LNCAP (cell line): Measurements from ENCODE around the gene HDAC4.

Experiments used
- TF ChIP-seq, protein P1 (sequence below): fragments of 450-650 bp; IDR thresholded peaks from 2 replicates; pipeline ENCODE4 v1.5.1; 2017; ENCODE audit warnings: mild to moderate bottlenecking

The HDAC4 gene

DNA sequence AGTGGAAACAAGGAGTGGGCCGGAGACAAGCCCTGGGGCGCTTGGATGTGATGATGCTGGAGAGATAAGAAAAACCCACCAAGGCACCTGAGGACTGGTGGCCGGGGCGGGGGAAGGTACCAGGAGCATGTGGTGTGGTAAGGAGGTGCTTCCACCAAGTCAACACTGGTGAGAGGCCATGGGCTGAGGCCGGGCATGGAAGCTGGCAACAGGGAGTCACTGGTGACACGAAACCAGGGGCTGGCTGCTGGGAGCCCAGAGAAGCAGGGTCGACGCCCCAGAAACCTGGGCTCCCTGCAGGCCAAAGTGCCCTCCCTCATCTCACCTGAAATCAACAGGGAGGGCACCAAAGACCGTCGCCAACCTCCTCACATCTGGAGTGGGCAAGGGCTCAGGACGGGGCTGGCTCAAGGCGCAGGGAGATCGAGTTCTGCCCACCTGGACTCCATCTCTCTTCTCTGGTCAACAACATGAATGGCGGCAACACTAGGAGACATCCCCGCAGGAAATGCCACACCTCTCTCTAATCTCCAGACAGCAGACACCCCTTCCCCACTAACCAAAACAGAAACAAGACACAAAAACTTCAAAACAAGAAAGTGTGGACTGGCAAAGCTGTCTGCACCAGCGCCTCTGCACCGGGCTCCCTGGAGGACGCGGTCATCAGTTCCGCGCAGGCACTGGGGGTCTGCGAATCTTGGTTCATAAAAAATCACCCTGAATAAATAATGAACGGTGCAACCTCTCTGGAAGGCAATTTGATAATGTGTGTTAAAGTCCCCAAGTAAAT, 185.5 kb downstream of the HDAC4 start:
- TF ChIP-seq, protein P1, sequence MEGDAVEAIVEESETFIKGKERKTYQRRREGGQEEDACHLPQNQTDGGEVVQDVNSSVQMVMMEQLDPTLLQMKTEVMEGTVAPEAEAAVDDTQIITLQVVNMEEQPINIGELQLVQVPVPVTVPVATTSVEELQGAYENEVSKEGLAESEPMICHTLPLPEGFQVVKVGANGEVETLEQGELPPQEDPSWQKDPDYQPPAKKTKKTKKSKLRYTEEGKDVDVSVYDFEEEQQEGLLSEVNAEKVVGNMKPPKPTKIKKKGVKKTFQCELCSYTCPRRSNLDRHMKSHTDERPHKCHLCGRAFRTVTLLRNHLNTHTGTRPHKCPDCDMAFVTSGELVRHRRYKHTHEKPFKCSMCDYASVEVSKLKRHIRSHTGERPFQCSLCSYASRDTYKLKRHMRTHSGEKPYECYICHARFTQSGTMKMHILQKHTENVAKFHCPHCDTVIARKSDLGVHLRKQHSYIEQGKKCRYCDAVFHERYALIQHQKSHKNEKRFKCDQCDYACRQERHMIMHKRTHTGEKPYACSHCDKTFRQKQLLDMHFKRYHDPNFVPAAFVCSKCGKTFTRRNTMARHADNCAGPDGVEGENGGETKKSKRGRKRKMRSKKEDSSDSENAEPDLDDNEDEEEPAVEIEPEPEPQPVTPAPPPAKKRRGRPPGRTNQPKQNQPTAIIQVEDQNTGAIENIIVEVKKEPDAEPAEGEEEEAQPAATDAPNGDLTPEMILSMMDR: no peak

DNA sequence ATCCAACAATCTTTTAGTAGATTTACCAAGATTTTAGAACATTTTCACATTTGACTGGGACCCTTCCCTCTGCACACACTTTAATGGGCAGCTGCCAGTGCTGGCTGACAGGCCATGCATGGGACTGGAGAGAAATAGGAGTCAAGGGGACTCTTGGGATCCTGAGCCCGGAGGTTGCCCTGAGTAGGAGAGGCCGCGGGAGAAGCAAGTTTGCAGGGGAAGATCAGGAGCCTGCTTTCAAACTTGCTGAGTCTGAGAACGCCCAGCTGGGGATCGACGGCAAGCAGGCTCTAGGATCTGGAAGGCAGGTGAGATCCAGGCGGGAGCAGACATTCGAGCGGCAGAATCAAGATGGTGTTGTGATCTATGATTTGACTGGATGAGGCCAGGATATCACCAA, 186.1 kb downstream of the HDAC4 start:
- TF ChIP-seq, protein P1: no peak

DNA sequence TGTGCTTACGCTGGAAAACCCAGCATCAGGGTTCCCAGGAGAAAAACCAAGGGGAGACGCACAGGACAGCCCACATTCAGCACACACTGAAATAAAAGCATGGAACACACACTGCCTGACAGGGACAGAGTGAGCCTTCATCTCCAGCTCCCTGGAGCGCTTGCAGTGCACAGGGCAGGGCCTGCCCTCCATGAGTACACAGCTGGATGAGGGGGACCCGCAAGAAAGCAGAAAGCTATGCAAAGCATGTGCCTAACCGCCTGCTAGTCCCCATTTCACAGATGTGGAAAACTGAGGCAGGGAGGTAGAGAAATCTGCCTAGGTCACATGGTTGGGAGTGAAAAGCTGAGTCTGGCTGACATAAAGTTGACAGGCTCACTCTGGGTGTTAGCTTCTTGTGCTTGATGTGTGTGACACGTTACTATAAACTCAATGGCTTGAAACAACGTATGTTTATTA, 187.1 kb downstream of the HDAC4 start:
- TF ChIP-seq, protein P1: no peak

DNA sequence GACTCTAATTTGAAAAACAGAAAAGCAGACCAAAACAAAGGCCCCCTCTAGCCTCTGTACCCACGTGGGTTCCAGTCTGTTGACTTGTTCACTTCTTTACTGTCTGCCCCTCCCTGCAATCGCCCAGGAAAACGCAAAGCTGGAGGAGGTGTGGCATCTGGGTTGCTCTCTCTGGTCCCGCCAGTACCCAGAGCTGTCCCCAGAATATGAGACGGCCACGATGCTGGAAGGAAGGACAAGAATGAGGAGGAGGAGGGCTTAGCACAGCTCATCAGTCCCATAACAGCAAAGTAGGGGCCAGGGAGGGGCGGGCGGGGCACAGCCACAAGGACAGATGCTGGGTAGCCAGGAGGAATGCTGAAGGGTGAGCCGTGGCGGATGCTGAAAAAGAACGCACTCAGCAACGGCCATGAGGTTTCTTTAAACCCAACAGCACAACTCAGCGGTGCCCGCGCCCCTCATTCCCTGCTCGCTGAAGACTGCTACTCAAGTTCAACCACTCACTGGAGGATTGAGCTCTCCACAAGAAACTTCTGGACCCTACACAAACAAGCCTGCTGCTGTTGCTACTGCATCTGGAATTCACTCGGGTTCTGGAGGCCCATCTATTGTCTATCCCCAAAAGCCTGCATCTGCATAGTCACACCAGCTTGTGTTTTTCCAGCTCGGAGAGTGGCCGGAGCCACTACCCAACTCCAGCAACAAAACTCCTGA, 187.7 kb downstream of the HDAC4 start:
- TF ChIP-seq, protein P1: no peak

DNA sequence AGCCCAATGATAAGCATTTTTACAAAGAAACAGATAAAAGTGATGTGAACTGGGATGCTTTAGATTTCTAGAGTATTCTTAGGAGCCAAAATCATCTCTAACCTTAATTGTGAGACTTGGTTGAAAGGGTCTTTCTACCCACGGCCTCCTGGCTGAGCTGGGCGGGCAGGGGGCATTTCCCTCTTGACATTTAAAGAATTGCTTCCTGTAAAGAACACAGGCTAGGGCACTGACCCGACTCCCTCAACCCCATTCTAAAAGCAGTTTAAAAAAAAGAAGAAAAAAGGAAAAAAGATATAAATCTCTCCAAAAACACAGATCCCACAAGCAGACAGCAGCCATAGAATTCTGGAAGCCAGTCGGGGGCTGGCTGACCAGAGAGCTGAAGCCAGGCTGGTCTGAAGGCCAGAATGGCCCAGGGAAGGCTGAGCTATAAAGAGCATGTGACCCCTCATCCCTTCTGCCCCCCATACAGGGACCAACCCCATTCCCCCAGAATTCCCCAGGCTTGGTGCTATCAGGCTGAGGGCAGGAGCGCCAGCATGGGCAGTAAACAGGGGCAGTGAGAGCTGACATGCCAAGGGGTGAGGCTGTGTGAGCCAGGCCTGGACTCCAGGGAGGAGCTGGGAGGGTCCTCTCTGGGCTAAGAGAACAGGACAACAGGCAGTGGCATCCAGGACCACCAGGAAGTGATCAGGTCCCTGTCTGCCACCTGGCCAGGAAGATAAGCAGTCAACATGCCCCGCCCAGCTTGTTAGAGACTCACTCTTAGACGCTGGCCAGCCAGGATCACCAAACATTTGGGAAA, 188.5 kb downstream of the HDAC4 start:
- TF ChIP-seq, protein P1: no peak

DNA sequence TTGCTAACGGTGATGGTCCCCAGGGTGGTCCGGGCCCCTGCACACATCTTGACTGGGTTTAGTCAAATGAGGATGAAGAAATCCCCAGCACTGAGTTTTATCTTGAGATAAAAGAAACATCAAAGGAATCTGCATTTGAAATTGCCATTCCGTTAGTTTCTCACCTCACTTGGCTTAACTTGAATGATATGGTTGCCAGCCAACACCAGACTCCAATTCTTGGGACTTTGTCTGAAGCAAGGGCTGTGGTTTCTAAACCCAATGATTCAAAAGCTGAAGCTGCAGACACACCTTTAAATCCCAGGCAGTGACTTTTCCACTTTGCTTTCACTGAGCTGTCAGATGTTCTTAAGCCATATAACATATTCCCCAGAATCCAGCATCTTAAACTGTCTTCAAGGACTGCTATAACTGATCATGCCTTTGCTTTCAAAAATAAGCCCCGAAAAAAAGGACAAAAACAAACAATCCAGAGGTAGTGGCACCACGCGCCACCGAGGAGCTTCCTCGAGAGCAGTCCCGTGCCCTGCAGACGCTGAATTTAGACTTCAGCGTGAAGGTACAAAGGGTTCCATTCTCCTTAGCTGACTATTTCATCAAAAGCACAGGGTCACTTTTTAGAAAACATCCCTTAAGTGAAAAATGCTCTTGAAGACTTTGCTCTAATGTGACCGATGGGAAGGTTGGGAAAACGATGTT, 189.3 kb downstream of the HDAC4 start:
- TF ChIP-seq, protein P1: no peak

DNA sequence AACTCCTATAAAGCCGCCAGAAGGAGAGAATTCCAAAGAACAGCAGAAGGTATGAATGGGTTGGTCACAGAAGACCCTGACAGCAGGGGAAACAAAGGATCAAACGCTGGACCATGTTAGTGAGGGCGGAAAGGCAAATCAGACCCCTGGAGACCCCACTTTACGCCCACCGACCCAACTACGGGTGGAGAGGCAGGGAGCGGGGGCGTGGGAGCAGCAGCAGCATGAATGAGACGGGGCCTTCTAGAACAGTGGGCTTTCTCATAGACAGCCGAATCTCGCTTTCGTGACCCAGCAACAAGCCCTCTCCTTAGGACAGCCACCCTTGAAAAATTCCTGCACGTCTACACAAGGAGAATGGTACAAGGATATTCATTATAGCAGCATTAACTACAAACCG, 191.0 kb downstream of the HDAC4 start:
- TF ChIP-seq, protein P1: no peak
